GM18519 (cell line): ENCODE data around the gene MYO3B.

Experiments used
- ATAC-seq: cut with Tn5 transposase; IDR thresholded peaks from one replicate; pipeline ENCODE4 v1.9.1; 2021; ENCODE audit warnings: mild to moderate bottlenecking, moderate library complexity; ENCODE audit not compliant: unreplicated experiment, low FRiP score

MYO3B gene

DNA sequence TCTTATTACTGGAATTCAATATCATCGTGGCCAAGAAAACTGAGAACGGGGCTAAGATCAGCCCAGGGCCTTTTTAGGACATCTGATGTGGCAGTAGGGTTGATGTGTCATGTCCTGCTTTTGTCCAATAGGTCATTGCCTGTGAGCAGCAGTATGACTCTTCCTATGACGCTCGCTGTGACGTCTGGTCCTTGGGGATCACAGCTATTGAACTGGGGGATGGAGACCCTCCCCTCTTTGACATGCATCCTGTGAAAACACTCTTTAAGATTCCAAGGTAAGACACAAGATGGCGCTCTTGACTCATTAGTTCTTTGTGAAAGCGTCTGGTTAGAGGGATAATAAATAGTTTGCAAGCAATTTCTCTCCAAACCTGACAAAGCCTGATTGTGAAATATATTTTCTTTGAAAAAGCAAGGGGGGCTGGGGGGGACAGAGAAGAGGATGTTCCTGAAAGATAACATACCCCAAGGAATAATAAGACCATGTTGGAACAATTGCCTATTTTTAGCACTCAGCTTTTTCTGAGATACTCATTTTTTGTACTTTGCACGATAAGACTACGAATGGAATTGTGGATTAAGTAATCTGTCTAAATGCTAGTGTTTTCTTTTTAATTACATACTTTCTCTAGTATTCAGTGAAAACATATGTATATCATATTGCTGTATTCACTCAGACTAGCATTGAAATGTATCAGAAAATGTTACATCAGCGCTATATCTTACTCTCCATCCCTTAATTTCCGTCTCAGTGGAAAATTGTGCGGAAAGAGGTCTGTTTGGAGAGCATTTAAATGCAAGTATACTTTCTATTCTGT lies 58.1 kb downstream of the MYO3B start:
- no peak for ATAC-seq

DNA sequence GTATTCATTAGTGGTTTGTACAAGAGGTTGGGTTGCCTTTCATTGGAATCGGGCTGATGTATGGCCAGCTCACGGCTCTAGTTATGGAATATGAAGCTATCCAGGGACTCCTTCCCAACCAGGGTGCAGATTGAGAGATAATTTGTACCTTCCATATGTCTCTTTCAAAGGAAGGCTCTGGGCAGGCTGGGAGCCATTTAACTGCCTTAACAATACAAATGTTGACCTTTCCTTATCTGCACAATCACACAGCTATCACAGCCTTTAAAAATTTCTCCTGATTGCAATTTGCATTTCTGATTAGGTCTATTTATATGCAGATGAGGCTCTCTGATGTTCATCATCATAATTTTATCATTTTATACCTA lies 58.7 kb downstream of the MYO3B start:
- ATAC-seq: no peak

DNA sequence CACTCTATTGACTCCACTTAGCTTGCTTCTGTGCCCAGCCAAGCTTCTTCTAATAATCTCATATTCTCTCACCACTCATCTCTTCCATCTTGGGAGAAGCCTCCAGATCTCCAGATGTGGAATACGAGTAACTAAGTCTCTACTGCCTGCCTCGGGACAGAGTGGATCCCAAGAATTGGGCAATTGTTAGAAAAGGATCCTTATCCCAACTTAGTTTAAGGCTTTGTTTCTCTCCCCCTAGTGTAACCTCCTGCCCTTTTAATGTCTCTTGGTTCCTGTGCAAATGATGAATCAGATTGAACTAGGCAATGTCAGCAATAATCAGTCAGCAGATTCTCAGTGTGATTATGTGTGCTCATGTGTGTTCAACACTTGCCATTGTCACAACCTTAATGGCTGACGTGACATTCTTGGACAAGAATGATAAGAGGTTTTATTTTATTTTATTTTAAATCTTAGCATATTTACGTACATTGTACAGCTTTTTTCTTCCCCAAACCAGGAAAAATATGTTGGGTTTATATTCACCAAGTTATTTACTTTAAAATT lies 59.7 kb downstream of the MYO3B start:
- no peak for ATAC-seq

DNA sequence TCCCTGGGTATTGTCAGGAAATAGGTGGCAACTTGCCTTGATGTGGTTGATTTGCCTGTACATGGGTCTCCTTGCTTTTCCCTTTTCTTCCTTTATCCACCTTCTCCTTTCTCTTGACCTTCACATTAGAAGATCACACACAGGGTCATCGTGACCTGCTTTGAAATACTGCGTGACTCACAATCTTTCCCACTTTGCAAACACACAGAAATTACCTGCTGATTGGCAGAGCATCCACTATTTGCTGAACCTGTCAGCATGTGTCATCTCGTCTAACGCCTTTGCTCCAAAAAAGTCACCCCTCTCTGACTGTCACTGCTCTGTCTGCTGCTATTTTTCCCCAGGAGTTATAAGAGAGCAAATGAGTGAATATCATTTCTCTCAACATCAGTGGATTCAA lies 60.8 kb downstream of the MYO3B start:
- no peak for ATAC-seq

DNA sequence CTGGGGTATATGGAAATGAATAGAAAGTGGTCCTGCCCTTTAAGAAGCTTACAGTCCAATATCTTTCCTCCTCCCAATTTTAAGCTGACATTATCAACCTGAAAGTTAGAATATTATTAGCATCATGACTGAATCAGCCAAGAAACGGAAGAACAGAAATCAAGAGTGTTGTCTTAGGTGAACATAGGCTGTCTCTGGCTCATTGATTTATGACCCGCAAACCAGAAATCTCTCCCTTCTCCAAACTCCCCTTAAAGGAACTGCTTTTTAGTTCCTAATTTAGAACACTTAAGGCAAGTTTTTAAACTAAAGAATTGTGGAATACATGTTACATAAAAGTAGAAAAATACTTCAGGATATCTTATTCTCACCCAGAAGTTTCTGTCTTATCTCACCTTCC lies 62.7 kb downstream of the MYO3B start:
- ATAC-seq: no peak

DNA sequence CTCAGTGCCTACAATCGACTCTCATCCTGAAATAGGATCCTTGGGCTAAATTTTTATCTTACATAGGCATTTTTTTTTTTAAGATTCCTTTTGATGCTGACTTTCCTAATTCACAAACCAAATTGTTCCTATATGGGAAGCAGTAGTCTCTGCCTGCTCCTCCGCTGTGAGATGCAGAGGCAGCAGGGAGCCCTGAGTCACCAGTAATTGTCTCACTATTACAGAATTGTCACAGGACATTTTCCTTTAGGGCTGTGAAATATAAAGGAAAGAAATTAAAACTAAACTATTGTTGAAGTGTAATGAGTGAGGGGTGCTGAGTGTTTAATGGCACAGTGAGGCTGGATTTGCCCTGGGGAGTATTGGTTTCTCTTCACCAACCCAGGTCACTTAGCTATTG lies 63.8 kb downstream of the MYO3B start:
- no peak for ATAC-seq

DNA sequence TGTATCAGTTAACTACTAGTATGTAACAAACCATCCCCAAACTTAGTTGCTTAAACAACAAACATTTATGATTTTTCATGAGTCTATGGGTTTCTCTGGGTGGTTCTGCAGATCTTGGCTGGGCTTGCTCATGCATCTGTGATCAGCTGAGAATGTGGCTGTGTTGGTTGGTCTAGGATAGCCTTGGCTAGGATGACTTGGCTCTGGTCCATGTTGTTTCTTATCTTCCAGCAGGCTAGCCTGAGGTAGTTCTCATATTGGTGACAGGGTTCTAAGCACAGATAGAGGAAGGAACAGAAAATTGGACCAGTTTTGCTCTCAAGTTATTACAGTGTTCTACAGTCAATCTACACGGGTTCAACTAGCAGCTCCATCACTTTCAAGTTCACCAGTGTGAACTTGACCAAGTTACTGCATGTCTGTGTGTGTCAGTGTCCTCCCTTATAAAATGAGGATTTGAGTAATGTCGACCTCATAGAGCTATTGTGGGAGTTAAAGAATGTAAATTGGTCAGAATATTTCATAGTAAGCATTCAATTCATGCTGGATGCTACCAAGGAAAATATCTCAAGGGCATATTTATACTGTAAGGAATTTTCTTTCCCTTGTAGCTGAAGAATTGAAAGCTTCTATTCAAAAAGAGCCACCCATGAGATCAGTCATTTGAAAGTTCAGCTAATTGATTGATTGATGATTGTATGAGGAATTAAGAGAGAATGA lies 65.3 kb downstream of the MYO3B start:
- no peak for ATAC-seq

DNA sequence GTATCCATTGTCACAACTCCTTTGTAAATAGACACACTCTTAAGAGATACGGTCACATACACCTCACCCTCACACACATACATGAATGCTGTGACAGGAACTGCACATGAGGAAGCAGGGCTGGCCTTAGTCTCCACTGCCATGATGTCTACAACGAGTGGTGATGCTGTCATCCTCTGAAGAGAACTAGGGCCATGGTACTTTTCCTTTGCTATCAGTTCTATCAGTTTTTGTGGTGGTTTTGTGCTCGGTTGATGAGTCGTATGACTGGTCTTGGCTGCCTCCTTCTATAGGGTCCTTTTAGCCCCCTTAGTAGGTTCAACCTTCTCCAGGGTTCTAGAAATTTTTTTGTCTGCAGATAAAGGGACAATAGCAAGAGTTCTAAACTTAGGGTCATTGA lies 66.0 kb downstream of the MYO3B start:
- no peak for ATAC-seq

DNA sequence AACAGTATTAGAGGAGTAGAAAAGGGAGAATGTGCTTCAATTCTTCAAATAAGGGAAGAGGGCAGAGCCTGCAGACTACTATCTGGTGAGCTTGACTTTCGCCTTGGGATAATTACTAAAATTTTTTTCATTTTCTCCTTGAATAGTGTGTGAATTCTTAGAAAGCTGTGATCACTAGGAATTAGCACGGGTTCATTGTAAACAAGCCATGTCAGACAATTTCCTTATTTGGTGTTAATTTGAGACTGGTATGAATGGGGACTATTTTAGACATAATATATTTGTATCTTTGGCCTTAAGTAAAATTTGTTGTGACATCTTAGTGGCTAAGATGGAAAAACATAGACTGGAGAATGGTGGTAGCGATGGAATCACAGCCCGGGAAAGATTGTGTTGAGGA lies 66.6 kb downstream of the MYO3B start:
- ATAC-seq: no peak

DNA sequence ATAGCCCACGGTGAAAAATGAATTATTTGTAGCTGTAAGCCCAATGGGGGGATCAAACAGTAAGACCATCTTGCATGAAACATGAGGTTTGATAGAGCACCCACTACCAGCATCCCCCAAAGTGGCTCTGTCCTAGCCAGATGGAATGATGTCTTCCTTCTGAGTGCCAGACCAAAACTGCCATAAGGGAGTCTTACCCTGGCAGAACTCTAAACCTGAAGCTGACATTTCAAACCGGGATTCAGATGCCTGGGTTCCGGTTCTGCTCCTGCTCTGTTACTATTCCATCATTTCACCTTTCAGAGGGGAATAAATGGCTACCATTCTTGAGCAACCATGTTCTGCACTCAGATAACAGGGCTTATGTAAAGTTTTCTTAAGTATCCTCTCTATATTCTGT lies 67.4 kb downstream of the MYO3B start:
- ATAC-seq: no peak

DNA sequence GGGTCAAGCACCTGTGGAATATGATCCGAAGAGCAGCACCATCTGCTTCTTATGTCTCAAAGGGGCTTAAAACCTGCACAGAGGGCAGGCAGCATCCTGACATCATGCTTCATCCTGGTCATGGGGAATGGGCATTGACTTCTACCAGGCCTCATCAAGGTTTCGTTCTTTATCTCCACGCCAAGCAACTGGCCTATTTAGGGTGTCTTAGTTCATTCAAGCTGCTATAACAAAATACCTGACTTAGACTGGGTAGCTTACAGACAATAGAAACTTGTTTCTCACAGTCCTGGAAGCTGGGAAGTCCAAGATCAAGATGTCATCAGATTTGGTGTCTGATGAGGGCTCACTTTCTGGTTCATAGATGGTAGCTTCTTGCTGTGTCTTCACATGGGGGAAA lies 69.4 kb downstream of the MYO3B start:
- ATAC-seq: no peak

DNA sequence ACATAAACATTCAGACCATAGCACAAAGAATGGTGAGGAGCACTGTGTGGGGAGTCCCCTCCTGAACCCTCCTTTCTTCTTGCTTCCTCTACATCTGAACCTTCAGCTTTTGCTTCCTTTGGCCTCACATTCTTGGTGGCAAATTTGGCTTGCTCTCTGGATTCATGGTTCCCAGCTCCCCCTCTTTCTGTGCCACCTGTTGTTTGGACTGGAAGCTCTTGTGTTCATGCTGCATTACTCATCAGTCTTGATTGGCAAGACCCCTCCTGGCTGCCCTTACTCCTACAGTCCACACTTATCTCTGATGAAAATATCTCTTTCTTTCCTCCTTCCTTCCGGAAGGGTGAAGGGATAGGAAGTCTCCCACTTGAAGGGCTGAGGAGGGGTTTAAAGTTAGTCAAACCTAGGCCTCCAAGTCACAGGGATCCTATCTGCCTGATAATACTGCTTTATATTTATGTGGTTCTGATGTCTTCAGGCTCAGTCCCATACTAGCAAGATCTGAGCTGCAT lies 70.0 kb downstream of the MYO3B start:
- ATAC-seq: no peak

DNA sequence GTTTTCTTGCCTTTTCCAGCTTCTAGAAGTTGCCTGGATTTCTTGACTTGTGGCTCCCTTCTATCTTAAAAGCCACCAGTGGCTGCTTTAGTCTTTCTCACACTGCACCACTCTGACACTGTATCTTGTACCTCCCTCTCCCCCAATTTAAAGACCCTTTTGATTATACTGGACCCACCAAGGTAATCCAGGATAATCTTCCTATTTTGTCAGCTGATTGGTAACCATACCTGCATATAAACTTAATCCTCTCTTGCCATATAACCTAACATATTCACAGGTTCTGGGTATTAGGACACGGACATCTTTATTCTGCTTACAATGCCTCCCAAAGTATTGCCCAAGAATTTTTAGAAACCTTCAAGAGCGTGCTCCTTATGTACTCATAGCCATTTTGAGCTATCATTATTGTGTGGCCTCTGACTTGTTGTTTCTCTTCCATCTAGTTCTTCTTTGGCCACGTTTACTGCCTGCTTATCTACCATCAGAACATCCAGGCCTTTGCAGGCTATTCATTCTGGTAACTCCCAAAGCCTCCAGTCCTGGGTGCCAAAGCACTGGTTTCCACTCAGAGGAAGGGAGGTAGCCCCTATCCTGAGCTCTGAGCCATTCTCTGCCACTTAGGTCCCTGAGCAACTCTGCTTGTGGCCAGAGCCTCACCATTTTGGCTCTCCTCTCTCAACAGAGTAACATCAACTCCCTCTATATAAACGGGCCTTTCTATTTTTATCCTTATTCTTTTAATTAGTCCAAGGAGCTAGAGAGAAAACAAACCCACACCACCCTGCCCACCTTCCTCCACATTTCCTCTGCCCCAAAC lies 70.8 kb downstream of the MYO3B start:
- ATAC-seq: no peak

DNA sequence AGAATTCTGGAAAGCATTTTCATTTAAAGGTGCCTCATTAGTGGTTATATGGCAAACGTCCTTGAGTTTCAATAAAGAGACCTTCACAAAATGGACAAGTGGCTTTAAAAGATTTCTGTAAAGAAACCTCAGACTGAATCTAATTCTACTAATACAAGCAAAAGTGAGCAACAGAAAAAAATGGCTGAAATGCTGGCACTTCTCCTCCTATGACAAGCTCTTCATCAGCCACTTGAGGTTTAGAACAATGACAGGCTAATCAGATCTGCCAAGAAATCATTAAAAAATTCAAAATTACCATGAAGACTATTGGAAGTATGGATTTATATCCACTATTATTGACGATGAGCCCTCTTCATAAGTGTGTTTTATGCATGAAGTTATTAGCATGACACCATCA lies 71.8 kb downstream of the MYO3B start:
- ATAC-seq: no peak

DNA sequence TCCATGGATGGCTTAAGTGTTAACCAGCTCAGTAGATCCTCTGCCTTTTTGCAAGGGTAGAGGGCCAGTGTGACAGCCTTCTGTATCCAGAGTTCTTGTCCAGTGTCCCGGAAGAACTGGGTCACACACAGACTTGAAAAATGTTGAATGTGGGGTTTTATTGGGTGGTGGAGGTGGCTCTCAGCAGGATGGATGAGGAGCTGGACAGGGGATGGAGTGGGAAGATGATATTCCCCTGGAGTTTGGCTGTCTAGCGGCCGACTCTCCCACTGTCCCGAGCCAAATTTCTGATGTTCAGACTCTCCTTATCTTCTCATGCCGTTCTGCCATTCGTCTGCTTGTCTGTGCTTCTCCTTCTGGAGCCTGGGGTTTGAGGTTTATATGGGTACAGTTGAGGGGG lies 72.6 kb downstream of the MYO3B start:
- no peak for ATAC-seq

DNA sequence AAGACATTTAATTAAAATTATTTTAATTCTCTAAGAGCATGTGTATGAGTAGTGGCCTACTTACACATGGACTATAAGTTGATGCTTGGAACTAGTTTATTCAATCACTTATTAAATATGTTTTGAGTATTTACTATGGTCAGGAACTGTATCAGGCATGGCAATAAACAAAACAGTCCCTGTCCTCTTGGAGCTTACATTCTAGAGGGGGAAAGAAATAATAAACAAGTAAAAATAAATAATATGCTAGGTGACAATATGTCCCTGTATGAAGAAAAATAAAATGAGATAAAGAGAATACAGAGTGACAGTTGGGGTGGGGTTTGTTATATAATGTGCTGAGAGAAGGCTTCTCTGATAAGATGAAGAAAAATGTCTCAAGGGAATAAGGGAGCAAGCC lies 74.5 kb downstream of the MYO3B start:
- no peak for ATAC-seq

DNA sequence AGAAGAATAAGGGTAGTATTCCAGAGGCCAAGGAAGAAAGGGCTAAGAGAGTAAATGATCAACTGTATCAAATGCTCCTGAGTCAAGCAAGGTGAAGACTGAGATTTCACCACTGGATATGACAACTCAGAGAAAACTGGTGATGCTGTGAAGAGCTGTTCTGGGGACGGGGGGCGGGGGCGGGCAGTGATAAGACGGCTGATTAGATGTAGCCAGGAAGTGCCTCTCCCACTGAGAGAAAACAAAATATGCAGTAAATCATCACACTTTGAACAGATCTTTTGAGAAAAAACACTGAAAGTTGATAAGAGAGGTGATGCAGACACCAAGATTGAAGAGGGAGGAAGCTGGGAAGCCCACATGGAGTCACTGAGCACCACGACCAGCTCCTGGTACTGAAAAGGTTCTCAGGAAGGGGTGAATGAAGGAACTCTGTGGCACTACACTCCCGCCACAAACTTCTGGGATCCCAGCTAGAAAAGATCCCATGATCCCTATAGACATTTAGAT lies 75.8 kb downstream of the MYO3B start:
- no peak for ATAC-seq

DNA sequence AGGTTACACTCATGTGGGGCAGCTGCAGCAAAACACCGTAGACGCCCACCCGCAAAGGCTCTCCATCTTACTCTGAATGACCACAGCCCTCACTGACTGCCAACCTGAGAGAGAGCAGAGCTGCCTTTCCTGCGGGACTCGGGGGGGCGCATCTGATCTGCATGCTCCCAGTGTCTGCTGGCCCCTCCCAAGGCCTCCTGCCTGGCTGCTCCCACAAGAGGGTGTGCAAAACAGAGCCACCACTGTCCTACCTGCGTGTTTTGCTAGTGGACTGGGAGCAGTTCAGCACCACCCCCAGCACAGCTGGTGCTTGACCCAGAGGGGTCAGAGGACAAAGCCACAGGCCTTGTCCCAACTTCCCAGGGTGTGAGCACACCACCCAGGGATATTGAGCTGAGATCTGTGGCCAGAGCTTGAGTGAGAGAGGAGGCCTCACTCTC lies 76.4 kb downstream of the MYO3B start:
- no peak for ATAC-seq

DNA sequence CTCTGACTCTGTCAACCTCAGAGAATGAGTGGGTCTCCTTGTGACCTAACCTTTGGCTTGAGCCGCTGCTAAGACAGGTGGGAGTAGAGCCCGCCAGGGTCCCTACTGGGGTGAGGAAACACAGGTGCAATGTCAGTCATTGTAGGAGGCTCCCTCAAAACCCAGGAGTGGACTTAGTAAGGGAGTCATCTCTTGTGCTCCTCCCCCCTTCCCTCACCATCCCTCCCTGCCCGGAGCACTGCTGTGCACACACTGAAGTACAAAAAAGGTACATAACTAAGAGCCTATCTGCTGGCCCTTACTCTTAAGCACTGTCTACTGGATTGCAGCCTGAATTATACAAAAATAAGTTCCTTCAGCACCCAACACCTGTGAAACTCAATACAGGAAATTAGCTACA lies 77.2 kb downstream of the MYO3B start:
- ATAC-seq: no peak

DNA sequence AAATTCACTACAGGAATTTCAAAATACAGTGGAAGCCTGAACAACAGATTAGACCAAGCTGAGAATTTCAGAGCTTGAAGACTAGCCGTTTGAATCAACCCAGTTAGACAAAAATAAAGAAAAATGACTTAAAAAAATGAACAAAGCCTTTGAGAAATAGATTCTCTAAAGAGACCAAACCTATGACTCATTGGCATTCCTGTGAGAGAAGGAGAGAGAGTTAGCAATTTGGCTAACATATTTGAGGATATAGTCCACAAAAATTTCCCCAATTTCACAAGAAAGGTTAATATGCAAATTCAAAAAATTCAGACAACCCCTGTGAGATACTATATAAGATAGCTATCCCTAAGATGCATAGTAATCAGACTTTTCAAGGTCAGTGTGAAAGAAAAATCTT lies 78.0 kb downstream of the MYO3B start:
- ATAC-seq: no peak

DNA sequence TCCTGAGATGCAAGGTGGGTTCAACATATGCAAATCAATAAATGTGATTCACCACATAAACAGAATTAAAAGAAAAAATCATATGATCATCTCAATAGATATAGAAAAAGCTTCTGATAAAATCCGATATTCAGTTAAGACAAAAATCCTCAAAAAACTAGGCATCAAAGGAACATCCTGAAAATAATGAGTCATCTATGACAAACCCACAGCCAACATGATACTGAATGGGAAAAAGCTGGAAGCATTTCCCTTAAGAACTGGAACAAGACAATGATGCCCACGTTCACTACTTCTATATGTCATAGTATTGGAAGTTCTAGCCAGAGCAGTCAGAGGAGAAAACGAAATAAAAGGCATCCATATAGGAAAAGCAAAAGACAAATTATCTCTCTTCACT lies 80.4 kb downstream of the MYO3B start:
- ATAC-seq: no peak
